GM06990 (cell line): ENCODE measurements around the gene TCTN1.
"Not testable (repeated sequence)": the region's sequence is repeated elsewhere in the genome, so short reads cannot be mapped to it uniquely, and the experiment has no call there.

Source experiments
- DNase-seq: peaks from one replicate; pipeline ENCODE4 v3.0.0-alpha.2; 2011; ENCODE audit not compliant: insufficient read length; ENCODE audit errors: extremely low read depth
- H3K27me3 ChIP-seq: replicated peaks from 2 replicates; pipeline ENCODE4 v1.6.0; 2011; ENCODE audit warnings: low read length; ENCODE audit not compliant: control insufficient read depth, insufficient read depth
- H3K36me3 ChIP-seq: 2 replicates; pipeline ENCODE4 v1.5.1; 2011; ENCODE audit warnings: low read length; ENCODE audit not compliant: control insufficient read depth, insufficient read depth
- H3K4me3 ChIP-seq: replicated peaks from 2 replicates; pipeline ENCODE4 v1.5.1; 2011; ENCODE audit warnings: low read depth, mild to moderate bottlenecking, control low read depth, low read length
- CTCF ChIP-seq: IDR thresholded peaks from 2 replicates; pipeline ENCODE4 v1.5.1; 2011; ENCODE audit warnings: low read length, control low read depth, mild to moderate bottlenecking, inconsistent platforms; ENCODE audit not compliant: insufficient read depth, poor library complexity, severe bottlenecking

Gene TCTN1

GRCh38 chr12:110574044-110574443 lies 39.9 kb upstream of the TCTN1 start:
- no peaks in the 10 kb centered on the region for H3K36me3 ChIP-seq
- H3K27me3 ChIP-seq: no peaks in the 10 kb centered on the region
- TF ChIP-seq CTCF: no peak
- DNase-seq: no peak
- no peak overlapping the region for H3K4me3 ChIP-seq

- H3K4me3 ChIP-seq, DNase-seq, H3K27me3 ChIP-seq, H3K36me3 ChIP-seq: not testable (repeated sequence)
Observed at GRCh38 chr12:110574717-110575230, 39.2 kb upstream of the TCTN1 start.

GRCh38 chr12:110575326-110575725 lies 38.6 kb upstream of the TCTN1 start:
- no peak for TF ChIP-seq CTCF
- H3K36me3 ChIP-seq: no peaks in the 10 kb centered on the region
- H3K27me3 ChIP-seq: no peaks in the 10 kb centered on the region
- no peak overlapping the region for H3K4me3 ChIP-seq
- DNase-seq: no peak

- H3K27me3 ChIP-seq: no peaks in the 10 kb centered on the region
- DNase-seq: no peak
- no peaks in the 10 kb centered on the region for H3K36me3 ChIP-seq
- no peak for TF ChIP-seq CTCF
- no peak overlapping the region for H3K4me3 ChIP-seq
Observed at GRCh38 chr12:110576504-110576903, 37.4 kb upstream of the TCTN1 start.

GRCh38 chr12:110577864-110578693 lies 35.9 kb upstream of the TCTN1 start:
- peak; percentile 60 for DNase-seq
- Histone ChIP-seq H3K4me3 (peak overlapping the region; percentile 97), H3K36me3 (no peaks in the 10 kb centered on the region), H3K27me3 (no peaks in the 10 kb centered on the region)
- TF ChIP-seq CTCF: no peak

- peak; percentile 26 for DNase-seq
- TF ChIP-seq CTCF: no peak
Observed at GRCh38 chr12:110578694-110579534, 35.0 kb upstream of the TCTN1 start.

More at GRCh38 chr12:110578694-110579534, 35.0 kb upstream of the TCTN1 start:
- H3K27me3 ChIP-seq: no peaks in the 10 kb centered on the region
- peak overlapping the region; percentile 97 for H3K4me3 ChIP-seq
- no peaks in the 10 kb centered on the region for H3K36me3 ChIP-seq
